AG09319 (cell line): ENCODE data around the gene MYH14.
"Not testable (repeated sequence)": the region's sequence is repeated elsewhere in the genome, so short reads cannot be mapped to it uniquely, and the experiment has no call there.

Source experiments
- DNase-seq: peaks from one replicate; pipeline ENCODE4 v3.0.0-alpha.2; 2010; ENCODE audit warnings: low read depth; ENCODE audit errors: extremely low read depth
- CTCF ChIP-seq: IDR thresholded peaks from 2 replicates; pipeline ENCODE4 v1.5.1; 2011; ENCODE audit warnings: low read depth, mild to moderate bottlenecking, inconsistent platforms, low read length, moderate library complexity

MYH14 gene

GRCh38 chr19:50327013-50327412 lies 123.6 kb downstream of the MYH14 start:
- no peak for DNase-seq
- no peak for TF ChIP-seq CTCF

GRCh38 chr19:50327461-50328223 lies 124.2 kb downstream of the MYH14 start:
- TF ChIP-seq CTCF, result no peak
- DNase-seq, result no peak

- no peak for DNase-seq
Measured at GRCh38 chr19:50328224-50328872, 124.9 kb downstream of the MYH14 start.

GRCh38 chr19:50328873-50329145 lies 125.4 kb downstream of the MYH14 start:
- TF ChIP-seq CTCF, result no peak
- DNase-seq, result no peak

More at GRCh38 chr19:50328224-50328872, 124.9 kb downstream of the MYH14 start:
- TF ChIP-seq CTCF, result no peak

- DNase-seq, result peak; percentile 80
- TF ChIP-seq CTCF, result no peak
Measured at GRCh38 chr19:50329146-50329925, 125.9 kb downstream of the MYH14 start, which contains the start of gene KCNC3. Gene KCNC3, minus strand, starts transcription at chr19:50329377. Its CDS starts 295 bp downstream, at chr19:50329082.

- DNase-seq, result not testable (repeated sequence)
Measured at GRCh38 chr19:50329926-50330294, 126.5 kb downstream of the MYH14 start.

- TF ChIP-seq CTCF, result no peak
- no peak for DNase-seq
Measured at GRCh38 chr19:50330365-50331078, 127.1 kb downstream of the MYH14 start.
